Skeletal muscle satellite cell (primary cell): Measurements from ENCODE around the gene ARAP3.
A peak's percentile ranks its signal among the peaks of the same experiment; 100 is the strongest.

Experiments used
- H3K27me3 ChIP-seq: 2 replicates; pipeline ENCODE4 v1.7.0; 2013; ENCODE audit warnings: low read length; ENCODE audit not compliant: control insufficient read depth, insufficient read depth
- H3K36me3 ChIP-seq: 2 replicates; pipeline ENCODE4 v1.7.0; 2013; ENCODE audit warnings: mild to moderate bottlenecking, control low read depth, low read length; ENCODE audit not compliant: insufficient read depth
- H3K4me1 ChIP-seq: 2 replicates; pipeline ENCODE4 v1.7.0; 2013; ENCODE audit warnings: low read length; ENCODE audit not compliant: control insufficient read depth, insufficient read depth
- H3K4me2 ChIP-seq: 2 replicates; pipeline ENCODE4 v1.7.0; 2013; ENCODE audit warnings: mild to moderate bottlenecking, low read length
- H3K4me3 ChIP-seq: 2 replicates; pipeline ENCODE4 v1.7.0; 2013; ENCODE audit warnings: low read length
- H3K9ac ChIP-seq: 2 replicates; pipeline ENCODE4 v1.7.0; 2013; ENCODE audit warnings: mild to moderate bottlenecking, low read depth, low read length, moderate library complexity
- H3K9me3 ChIP-seq: replicated peaks from 2 replicates; pipeline ENCODE4 v1.7.0; 2013; ENCODE audit warnings: mild to moderate bottlenecking, control low read depth, low read length

The ARAP3 gene

GRCh38 chr5:141681295-141681694 lies 735 bp downstream of the ARAP3 start:
- Histone ChIP-seq H3K36me3 (no peaks in the 10 kb centered on the region), H3K9me3 (no peaks in the 10 kb centered on the region), H3K4me3 (peak overlapping the region; percentile 59), H3K27me3 (peaks cover 11% of the 10 kb centered on the region), H3K4me2 (peak overlapping the region; percentile 75), H3K4me1 (peaks cover 18% of the 10 kb centered on the region), H3K9ac (peak overlapping the region; percentile 65)

- Histone ChIP-seq H3K9me3 (no peaks in the 10 kb centered on the region), H3K36me3 (no peaks in the 10 kb centered on the region), H3K4me1 (peaks cover 18% of the 10 kb centered on the region), H3K9ac (peak overlapping the region; percentile 65), H3K27me3 (peaks cover 11% of the 10 kb centered on the region), H3K4me2 (peak overlapping the region; percentile 75), H3K4me3 (no peak overlapping the region)
Observed at GRCh38 chr5:141680751-141681201, 1.3 kb downstream of the ARAP3 start.

- Histone ChIP-seq H3K27me3 (peaks cover 11% of the 10 kb centered on the region), H3K9me3 (no peaks in the 10 kb centered on the region), H3K4me2 (no peak overlapping the region), H3K4me1 (peaks cover 18% of the 10 kb centered on the region), H3K9ac (no peak overlapping the region), H3K4me3 (no peak overlapping the region), H3K36me3 (no peaks in the 10 kb centered on the region)
Observed at GRCh38 chr5:141680178-141680577, 1.9 kb downstream of the ARAP3 start.

GRCh38 chr5:141677415-141677814 lies 4.6 kb downstream of the ARAP3 start:
- no peak overlapping the region for H3K4me2 ChIP-seq
- no peaks in the 10 kb centered on the region for H3K27me3 ChIP-seq
- H3K4me1 ChIP-seq, result peaks cover 15% of the 10 kb centered on the region
- H3K9me3 ChIP-seq, result no peaks in the 10 kb centered on the region
- no peaks in the 10 kb centered on the region for H3K36me3 ChIP-seq
- H3K9ac ChIP-seq, result no peak overlapping the region
- H3K4me3 ChIP-seq, result no peak overlapping the region

- Histone ChIP-seq H3K4me2 (no peak overlapping the region), H3K36me3 (no peaks in the 10 kb centered on the region), H3K27me3 (no peaks in the 10 kb centered on the region), H3K9me3 (no peaks in the 10 kb centered on the region), H3K4me1 (peaks cover 2% of the 10 kb centered on the region), H3K9ac (no peak overlapping the region), H3K4me3 (no peak overlapping the region)
Observed at GRCh38 chr5:141675672-141676071, 6.4 kb downstream of the ARAP3 start.

- no peaks in the 10 kb centered on the region for H3K27me3 ChIP-seq
- no peak overlapping the region for H3K4me3 ChIP-seq
- H3K4me1 ChIP-seq, result no peaks in the 10 kb centered on the region
- no peaks in the 10 kb centered on the region for H3K36me3 ChIP-seq
- no peak overlapping the region for H3K4me2 ChIP-seq
- H3K9ac ChIP-seq, result no peak overlapping the region
- no peaks in the 10 kb centered on the region for H3K9me3 ChIP-seq
Observed at GRCh38 chr5:141674747-141675146, 7.3 kb downstream of the ARAP3 start.

- Histone ChIP-seq H3K9me3 (no peaks in the 10 kb centered on the region), H3K4me1 (no peaks in the 10 kb centered on the region), H3K4me2 (no peak overlapping the region), H3K27me3 (no peaks in the 10 kb centered on the region), H3K4me3 (no peak overlapping the region), H3K9ac (no peak overlapping the region), H3K36me3 (no peaks in the 10 kb centered on the region)
Observed at GRCh38 chr5:141672841-141673813, 8.9 kb downstream of the ARAP3 start.

- no peak overlapping the region for H3K9ac ChIP-seq
- H3K27me3 ChIP-seq, result no peaks in the 10 kb centered on the region
- H3K4me3 ChIP-seq, result no peak overlapping the region
- H3K9me3 ChIP-seq, result no peaks in the 10 kb centered on the region
- no peaks in the 10 kb centered on the region for H3K4me1 ChIP-seq
- H3K36me3 ChIP-seq, result no peaks in the 10 kb centered on the region
- no peak overlapping the region for H3K4me2 ChIP-seq
Observed at GRCh38 chr5:141672071-141672840, 9.8 kb downstream of the ARAP3 start.

GRCh38 chr5:141669520-141669919 lies 12.5 kb downstream of the ARAP3 start:
- Histone ChIP-seq H3K36me3 (no peaks in the 10 kb centered on the region), H3K9me3 (no peaks in the 10 kb centered on the region), H3K4me3 (no peak overlapping the region), H3K27me3 (no peaks in the 10 kb centered on the region), H3K9ac (no peak overlapping the region), H3K4me1 (no peaks in the 10 kb centered on the region), H3K4me2 (no peak overlapping the region)

- no peak overlapping the region for H3K9ac ChIP-seq
- no peaks in the 10 kb centered on the region for H3K27me3 ChIP-seq
Observed at GRCh38 chr5:141668601-141669265, 13.3 kb downstream of the ARAP3 start.

More at GRCh38 chr5:141668601-141669265, 13.3 kb downstream of the ARAP3 start:
- Histone ChIP-seq H3K36me3 (no peaks in the 10 kb centered on the region), H3K4me3 (no peak overlapping the region), H3K4me2 (no peak overlapping the region), H3K9me3 (no peaks in the 10 kb centered on the region), H3K4me1 (no peaks in the 10 kb centered on the region)
